ENCODE measurements around the gene JOSD1.

GRCh38 chr22:38694940-38695339 lies 5.8 kb downstream of the JOSD1 start:
- TF ChIP-seq CTCF (IDR thresholded peaks at IDR 0.05) (no peak), POLR2A (IDR thresholded peaks at IDR 0.05) (no peak)
